HepG2 (cell line): ENCODE measurements around the gene SWI5. TPM values are rescaled to one million over a fixed set of nuclear protein-coding genes. Genes with fewer than 3 reads are reported as not detected.

Experiments
- ARNTL ChIP-seq: sonication (generic); formaldehyde crosslinking; IDR thresholded peaks from 2 replicates; pipeline ENCODE4 v1.4.0; 2020; ENCODE audit warnings: mild to moderate bottlenecking, missing genetic modification reagents
- ASH2L ChIP-seq: fragments of 300-600, 200-600 bp; sonication (generic); IDR thresholded peaks from 2 replicates; pipeline ENCODE4 v1.7.0; 2017; ENCODE audit warnings: low read depth, mild to moderate bottlenecking, moderate library complexity, mixed read lengths, low read length; ENCODE audit not compliant: insufficient read length
- BORCS8-MEF2B ChIP-seq: sonication (generic); formaldehyde crosslinking; IDR thresholded peaks from 2 replicates; pipeline ENCODE4 v1.8.0; 2022; ENCODE audit warnings: mild to moderate bottlenecking, missing genetic modification reagents
- CBFB ChIP-seq: sonication (generic); formaldehyde crosslinking; IDR thresholded peaks from 2 replicates; pipeline ENCODE4 v1.4.0; 2020; ENCODE audit warnings: missing genetic modification reagents
- CHD2 ChIP-seq: IDR thresholded peaks from 2 replicates; pipeline ENCODE4 v1.6.1; 2011; ENCODE audit warnings: low read depth, low read length, improper control_type of control experiment
- DNMT1 ChIP-seq: sonication (generic); formaldehyde crosslinking; IDR thresholded peaks from 2 replicates; pipeline ENCODE4 v1.5.1; 2020; ENCODE audit warnings: mild to moderate bottlenecking, missing genetic modification reagents
- EEA1 ChIP-seq: sonication (generic); formaldehyde crosslinking; IDR thresholded peaks from 2 replicates; pipeline ENCODE4 v1.5.1; 2020; ENCODE audit warnings: mild to moderate bottlenecking, missing genetic modification reagents, borderline replicate concordance
- EP300 ChIP-seq, 3 experiments: sonication (generic) in 1 of 3; formaldehyde crosslinking in 1 of 3; IDR thresholded peaks; 2 replicates each; pipeline versions ENCODE4 v1.5.1 to v1.6.1; 2011 to 2020; ENCODE audit warnings: low read depth in 2 of 3, low read length in 2 of 3, borderline replicate concordance in 1 of 3, improper control_type of control experiment in 1 of 3, mild to moderate bottlenecking in 1 of 3, missing genetic modification reagents in 1 of 3, moderate library complexity in 1 of 3
- MBD4 ChIP-seq: IDR thresholded peaks from 2 replicates; pipeline ENCODE4 v1.6.1; 2012; ENCODE audit warnings: low read length, inconsistent platforms, borderline replicate concordance
- MNT ChIP-seq: fragments of 450-650 bp; IDR thresholded peaks from 2 replicates; pipeline ENCODE4 v1.6.1; 2016
- MXD3 ChIP-seq: IDR thresholded peaks from 2 replicates; pipeline ENCODE4 v1.6.1; 2016; ENCODE audit warnings: mild to moderate bottlenecking, missing biosample characterization, missing genetic modification reagents
- PATZ1 ChIP-seq: sonication (generic); formaldehyde crosslinking; IDR thresholded peaks from 2 replicates; pipeline ENCODE4 v1.4.0; 2020; ENCODE audit warnings: missing genetic modification reagents
- SATB2 ChIP-seq: sonication (generic); formaldehyde crosslinking; IDR thresholded peaks from 2 replicates; pipeline ENCODE4 v1.5.0; 2020; ENCODE audit warnings: missing genetic modification reagents
- SIX4 ChIP-seq: sonication (generic); formaldehyde crosslinking; IDR thresholded peaks from 2 replicates; pipeline ENCODE4 v1.4.0; 2020; ENCODE audit warnings: missing genetic modification reagents
- ZBTB49 ChIP-seq: sonication (generic); formaldehyde crosslinking; IDR thresholded peaks from 2 replicates; pipeline ENCODE4 v1.4.0; 2020; ENCODE audit warnings: missing genetic modification reagents, borderline replicate concordance
- ZNF12 ChIP-seq: sonication (generic); formaldehyde crosslinking; IDR thresholded peaks from 2 replicates; pipeline ENCODE4 v1.5.0; 2020; ENCODE audit warnings: missing genetic modification reagents
- ZNF251 ChIP-seq: sonication (generic); formaldehyde crosslinking; IDR thresholded peaks from 2 replicates; pipeline ENCODE4 v1.9.0; 2021; ENCODE audit warnings: mild to moderate bottlenecking, missing genetic modification reagents
- ZNF256 ChIP-seq: sonication (generic); formaldehyde crosslinking; conservative IDR thresholded peaks from 2 replicates; pipeline ENCODE4 v1.4.0; 2020; ENCODE audit warnings: missing genetic modification reagents
- ZNF367 ChIP-seq: sonication (generic); formaldehyde crosslinking; IDR thresholded peaks from 2 replicates; pipeline ENCODE4 v1.4.0; 2020; ENCODE audit warnings: missing genetic modification reagents, borderline replicate concordance
- ZNF451 ChIP-seq: sonication (generic); formaldehyde crosslinking; IDR thresholded peaks from 2 replicates; pipeline ENCODE4 v1.5.0; 2020; ENCODE audit warnings: mild to moderate bottlenecking, missing genetic modification reagents
- ZNF468 ChIP-seq: sonication (generic); formaldehyde crosslinking; IDR thresholded peaks from 2 replicates; pipeline ENCODE4 v1.8.0; 2022; ENCODE audit warnings: mild to moderate bottlenecking, moderate library complexity, missing genetic modification reagents
- ZNF776 ChIP-seq: sonication (generic); formaldehyde crosslinking; IDR thresholded peaks from 2 replicates; pipeline ENCODE4 v1.4.0; 2020; ENCODE audit warnings: mild to moderate bottlenecking, missing genetic modification reagents
- ZNF841 ChIP-seq: sonication (generic); formaldehyde crosslinking; IDR thresholded peaks from 2 replicates; pipeline ENCODE4 v1.8.1; 2023; ENCODE audit warnings: missing genetic modification reagents, borderline replicate concordance
- ZSCAN12 ChIP-seq: sonication (generic); formaldehyde crosslinking; IDR thresholded peaks from 2 replicates; pipeline ENCODE4 v1.9.0; 2021; ENCODE audit warnings: mild to moderate bottlenecking, missing genetic modification reagents
- polyA plus RNA-seq, 8 experiments: library from polyadenylated mRNA; depleted of rRNA in 3 of 8; stranded (reverse) in 7 of 8; unstranded in 1 of 8; fragments of >200 nt; fragmentation: Illumina TruSeq in 4 of 8; extraction: Trizol in 4 of 8; gene quantifications; 2 replicates each; pipeline versions ENCODE4 v1.2.1 to v1.2.3, GENCODE V29; 2011 to 2016; ENCODE audit warnings: low read depth in 4 of 8, missing spikeins in 1 of 8, mixed read lengths in 1 of 8; ENCODE audit not compliant: insufficient read depth in 1 of 8
- total RNA-seq, 5 experiments: library from RNA; depleted of rRNA; stranded (reverse); fragments of >200 nt; fragmentation: Illumina TruSeq; extraction: Trizol; gene quantifications; 2 replicates each; pipeline ENCODE4 v1.2.3, GENCODE V29; 2016; ENCODE audit warnings: low read depth in 1 of 5

SWI5 gene
- total and polyA plus RNA-seq, 2 of the 13 experiments (the other 11 are each of a cell fraction or from before 2014, with no cell fraction given) = 39.2 to 41.0 TPM

DNA sequence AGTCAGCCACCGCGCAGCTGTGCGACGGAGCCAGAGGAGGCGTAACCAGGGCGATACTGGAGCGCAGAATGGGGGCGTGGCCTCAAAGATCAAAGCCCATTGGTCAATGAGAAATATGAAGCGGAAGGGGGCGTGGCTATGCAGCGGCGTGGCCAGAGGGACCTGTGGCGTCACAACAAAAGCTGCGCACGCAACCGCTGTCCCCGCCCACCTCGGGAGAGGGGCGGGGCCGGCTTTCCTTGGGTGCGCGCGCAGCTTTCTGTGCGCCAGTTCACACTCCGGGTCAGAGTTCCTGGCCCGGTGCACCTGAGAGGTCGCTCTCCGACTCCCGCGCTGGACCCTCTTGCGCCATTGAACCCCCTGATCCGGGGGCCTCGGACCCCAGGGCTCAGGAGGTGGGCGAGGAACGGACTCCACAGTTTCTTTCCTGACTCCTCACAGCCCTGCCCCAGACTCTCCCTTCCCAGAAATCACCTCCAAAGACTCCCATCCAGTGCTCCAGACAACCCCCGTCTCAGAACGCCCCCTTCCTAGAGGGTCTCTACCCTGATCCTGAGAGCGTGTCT is at the start of gene SWI5 (continued):
- TF ChIP-seq SIX4 (CRISPR knock-in tag) (no peak), MNT (peak; percentile 78), DNMT1 (CRISPR knock-in tag) (no peak), MBD4 (no peak), BORCS8-MEF2B (CRISPR knock-in tag) (no peak), ZNF776 (CRISPR knock-in tag) (peak; percentile 58; the same call in 1 of the 2 replicates), ASH2L (no peak), SATB2 (CRISPR knock-in tag) (no peak), CBFB (CRISPR knock-in tag) (peak; percentile 49; the same call in 1 of the 2 replicates), PATZ1 (0 out of 2 replicates have a peak, but pooled peaks have one; percentile 11), ZBTB49 (CRISPR knock-in tag) (no peak), MXD3 (CRISPR knock-in tag) (no peak), ZNF12 (no peak), ZNF256 (CRISPR knock-in tag) (no peak), CHD2 (no peak), ZNF451 (CRISPR knock-in tag) (peak; percentile 40; the same call in 1 of the 2 replicates), ZSCAN12 (CRISPR knock-in tag) (no peak), ARNTL (CRISPR knock-in tag) (no peak), ZNF468 (CRISPR knock-in tag) (no peak), EP300 (IDR thresholded peaks at IDR 0.05; ENCODE audit: low read depth in 2 of 2, low read length in 2 of 2) (0 out of 4 replicates have a peak, but pooled peaks of 1 of the 2 experiments have one; percentile 1), EP300 (CRISPR knock-in tag; IDR thresholded peaks at IDR 0.05; ENCODE audit: borderline replicate concordance) (no peak), EEA1 (no peak), ZNF841 (no peak), ZNF367 (CRISPR knock-in tag) (no peak), ZNF251 (CRISPR knock-in tag) (no peak)
